ENCODE data around the gene RBPJ. TPM values are rescaled to one million over a fixed set of nuclear protein-coding genes. Genes with fewer than 3 reads are reported as not detected.

The RBPJ gene
- total RNA-seq, 1 experiment from 2014 or later, result 33.7 TPM

- peak overlapping the region; percentile 82 for H3K27ac ChIP-seq (ENCODE audit: low read length)
- no peaks in the 10 kb centered on the region; the same call in 1 of the 2 replicates for H3K36me3 ChIP-seq (ENCODE audit: control insufficient read depth, insufficient read depth, low read length)
- CTCF ChIA-PET, result no interaction called here
- no peak for ATAC-seq
- peaks cover 11% of the 10 kb centered on the region for H3K4me1 ChIP-seq (ENCODE audit: control insufficient read depth, insufficient read depth, low read length)
- no peak for DNase-seq (ENCODE audit: low read depth, low spot score)
- BruUV-seq (replicated peaks), result no TSS peak
- in situ Hi-C loops (cut with HindIII; ENCODE audit: low pct_unique_long_range_greater_than_20kb, low sequenced_read_pairs), result no loop called here
- no peaks in the 10 kb centered on the region for H3K27me3 ChIP-seq (ENCODE audit: control insufficient read depth, insufficient read depth, low read length)
- no peak for TF ChIP-seq POLR2AphosphoS5 (IDR thresholded peaks at IDR 0.05; ENCODE audit: low read depth, low read length)
- TF ChIP-seq TCF7L2 (IDR thresholded peaks at IDR 0.05; ENCODE audit: low read depth, low read length), result 0 out of 2 replicates have a peak, but pooled peaks have one; percentile 31
- intact Hi-C loops (cut with micrococcal nuclease; ENCODE audit: unreplicated experiment), result loop anchor here (10.0 kb wide), 1 partner anchor 257 kb away; no protein-coding TSS in a partner anchor
- H3K4me3 ChIP-seq (ENCODE audit: low read depth in 2 of 2, low read length in 2 of 2), result peak overlapping the region; percentile 73 to 78
- H3K9me3 ChIP-seq (ENCODE audit: control insufficient read depth, insufficient read depth, low read depth, low read length), result no peaks in the 10 kb centered on the region
- POLR2A ChIA-PET, result no interaction called here
Measured at GRCh38 chr4:26321373-26322221, 783 bp downstream of the RBPJ start.

- in situ Hi-C loops (cut with HindIII; ENCODE audit: low pct_unique_long_range_greater_than_20kb, low sequenced_read_pairs), result no loop called here
- no peaks in the 10 kb centered on the region; the same call in 1 of the 2 replicates for H3K36me3 ChIP-seq (ENCODE audit: control insufficient read depth, insufficient read depth, low read length)
- intact Hi-C loops (cut with micrococcal nuclease; ENCODE audit: unreplicated experiment), result loop anchor here (10.0 kb wide), 1 partner anchor 258 kb away; no protein-coding TSS in a partner anchor
- peak overlapping the region; percentile 82 for H3K27ac ChIP-seq (ENCODE audit: low read length)
- H3K27me3 ChIP-seq (ENCODE audit: control insufficient read depth, insufficient read depth, low read length), result no peaks in the 10 kb centered on the region
- TF ChIP-seq REST (IDR thresholded peaks at IDR 0.05; ENCODE audit: insufficient read depth in 1 of 2, low read depth in 2 of 2, low read length in 1 of 2), result no peak
- no peak for TF ChIP-seq SIN3A (IDR thresholded peaks at IDR 0.05; ENCODE audit: borderline replicate concordance, insufficient read depth, low read depth, low read length)
- TF ChIP-seq POLR2AphosphoS5 (IDR thresholded peaks at IDR 0.05; ENCODE audit: low read depth, low read length), result no peak
- TF ChIP-seq CTCF (IDR thresholded peaks at IDR 0.05), result no peak
- no peak for TF ChIP-seq TCF7L2 (IDR thresholded peaks at IDR 0.05; ENCODE audit: low read depth, low read length)
- no peak for DNase-seq (ENCODE audit: low read depth, low spot score)
- no TSS peak for BruUV-seq (replicated peaks)
- peaks cover 11% of the 10 kb centered on the region for H3K4me1 ChIP-seq (ENCODE audit: control insufficient read depth, insufficient read depth, low read length)
- no peak for ATAC-seq
- H3K9me3 ChIP-seq (ENCODE audit: control insufficient read depth, insufficient read depth, low read depth, low read length), result no peaks in the 10 kb centered on the region
- CTCF ChIA-PET, result no interaction called here
- H3K4me3 ChIP-seq (ENCODE audit: low read depth in 2 of 2, low read length in 2 of 2), result peak overlapping the region; percentile 73 to 78
- POLR2A ChIA-PET, result no interaction called here
Measured at GRCh38 chr4:26322346-26322745, 1.5 kb downstream of the RBPJ start.

GRCh38 chr4:26323821-26324220 lies 3.0 kb downstream of the RBPJ start:
- TF ChIP-seq POLR2AphosphoS5 (IDR thresholded peaks at IDR 0.05; ENCODE audit: low read depth, low read length), result no peak
- no peak for TF ChIP-seq CTCF (IDR thresholded peaks at IDR 0.05)
- no peak for TF ChIP-seq TCF7L2 (IDR thresholded peaks at IDR 0.05; ENCODE audit: low read depth, low read length)
- no peak for TF ChIP-seq REST (IDR thresholded peaks at IDR 0.05; ENCODE audit: insufficient read depth in 1 of 2, low read depth in 2 of 2, low read length in 1 of 2)
- TF ChIP-seq SIN3A (IDR thresholded peaks at IDR 0.05; ENCODE audit: borderline replicate concordance, insufficient read depth, low read depth, low read length), result no peak
- no peak overlapping the region for H3K27ac ChIP-seq (ENCODE audit: low read length)
- H3K4me1 ChIP-seq (ENCODE audit: control insufficient read depth, insufficient read depth, low read length), result peaks cover 11% of the 10 kb centered on the region
- H3K4me3 ChIP-seq (ENCODE audit: low read depth in 2 of 2, low read length in 2 of 2), result no peak overlapping the region
- ATAC-seq, result no peak
- in situ Hi-C loops (cut with HindIII; ENCODE audit: low pct_unique_long_range_greater_than_20kb, low sequenced_read_pairs), result no loop called here
- intact Hi-C loops (cut with micrococcal nuclease; ENCODE audit: unreplicated experiment), result loop anchor here (2.0 to 10.0 kb wide), 2 partner anchors 259 to 335 kb away; no protein-coding TSS in a partner anchor
- no peaks in the 10 kb centered on the region for H3K9me3 ChIP-seq (ENCODE audit: control insufficient read depth, insufficient read depth, low read depth, low read length)
- DNase-seq (ENCODE audit: low read depth, low spot score), result no peak
- POLR2A ChIA-PET, result no interaction called here
- no peaks in the 10 kb centered on the region; the same call in 1 of the 2 replicates for H3K36me3 ChIP-seq (ENCODE audit: control insufficient read depth, insufficient read depth, low read length)
- BruUV-seq (replicated peaks), result no TSS peak
- CTCF ChIA-PET, result interaction anchor here (0.7 kb wide), 1 partner anchor 953 kb away, joined by 3 read pairs; no protein-coding TSS in a partner anchor
- H3K27me3 ChIP-seq (ENCODE audit: control insufficient read depth, insufficient read depth, low read length), result no peaks in the 10 kb centered on the region

Measured in Panc1 (cell line).